IPS-20b (cell line): ENCODE measurements around the gene NUDT14.

ENCODE experiments used
- H3K27ac ChIP-seq: one replicate; pipeline ENCODE4 v1.5.1; 2013; ENCODE audit warnings: low read length
- H3K27me3 ChIP-seq: 2 replicates; pipeline ENCODE4 v1.6.1; 2013; ENCODE audit warnings: mild to moderate bottlenecking, low read length, inconsistent platforms; ENCODE audit not compliant: insufficient read depth
- H3K36me3 ChIP-seq: 2 replicates; pipeline ENCODE4 v1.6.1; 2013; ENCODE audit warnings: low read depth, mild to moderate bottlenecking, inconsistent platforms, low read length, moderate library complexity; ENCODE audit not compliant: insufficient read depth
- H3K4me1 ChIP-seq: 2 replicates; pipeline ENCODE4 v1.6.1; 2013; ENCODE audit warnings: mild to moderate bottlenecking, control low read depth, inconsistent platforms, low read length, moderate library complexity; ENCODE audit not compliant: insufficient read depth
- H3K4me3 ChIP-seq: 2 replicates; pipeline ENCODE4 v1.5.1; 2013; ENCODE audit warnings: mild to moderate bottlenecking, low read length, inconsistent platforms
- H3K9ac ChIP-seq: 2 replicates; pipeline ENCODE4 v1.6.1; 2013; ENCODE audit warnings: low read depth, mild to moderate bottlenecking, inconsistent platforms, low read length, moderate library complexity
- H3K9me3 ChIP-seq: 2 replicates; pipeline ENCODE4 v1.6.1; 2013; ENCODE audit warnings: mild to moderate bottlenecking, low read depth, low read length, inconsistent platforms; ENCODE audit not compliant: insufficient read depth

The NUDT14 gene

DNA sequence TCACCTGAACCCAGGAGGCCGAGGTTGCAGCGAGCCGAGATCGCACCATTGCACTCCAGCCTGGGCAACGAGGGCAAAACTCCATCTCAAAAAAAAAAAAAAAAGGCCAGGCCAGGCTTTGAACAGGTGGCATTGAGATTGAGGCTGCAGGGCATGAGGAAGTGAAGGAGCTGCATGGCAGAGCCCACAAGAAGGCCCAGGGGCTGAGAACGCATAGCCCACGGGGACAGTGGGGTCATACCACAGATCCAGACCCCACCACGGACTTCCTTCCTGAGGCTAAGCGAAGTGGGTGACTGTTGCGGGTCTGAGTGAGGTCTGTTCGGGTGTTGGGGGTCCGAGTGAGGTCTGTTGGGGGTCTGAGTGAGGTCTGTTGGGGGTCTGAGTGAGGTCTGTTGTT lies 20.3 kb downstream of the NUDT14 start:
- Histone ChIP-seq H3K27ac (no peak overlapping the region), H3K4me1 (no peaks in the 10 kb centered on the region)

DNA sequence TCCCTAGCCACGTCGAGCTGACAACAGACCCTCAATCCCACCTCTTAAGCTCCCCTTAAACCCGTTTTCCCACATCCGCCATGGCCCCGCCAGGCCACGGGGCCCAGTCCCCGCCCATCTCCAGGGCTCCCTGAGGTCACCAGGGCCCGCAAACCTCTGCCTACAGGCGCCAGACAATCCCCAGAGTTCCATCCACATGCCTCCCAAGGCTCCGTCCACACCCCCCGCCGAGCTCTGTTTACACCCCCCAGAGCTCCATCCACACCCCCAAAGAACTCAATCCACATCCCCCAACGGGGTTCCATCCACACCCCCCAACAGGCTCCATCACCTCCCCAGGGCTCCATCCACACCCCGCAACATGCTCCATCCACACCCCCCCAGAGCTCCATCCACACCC lies 21.8 kb downstream of the NUDT14 start:
- no peak overlapping the region for H3K9ac ChIP-seq
- no peak overlapping the region for H3K27ac ChIP-seq
- H3K4me1 ChIP-seq: no peaks in the 10 kb centered on the region
- H3K4me3 ChIP-seq: no peak overlapping the region
- H3K27me3 ChIP-seq: no peaks in the 10 kb centered on the region
- no peaks in the 10 kb centered on the region for H3K36me3 ChIP-seq
- no peaks in the 10 kb centered on the region for H3K9me3 ChIP-seq

More for the DNA sequence above, 20.3 kb downstream of the NUDT14 start:
- Histone ChIP-seq H3K9ac (no peak overlapping the region), H3K36me3 (no peaks in the 10 kb centered on the region), H3K9me3 (no peaks in the 10 kb centered on the region), H3K4me3 (no peak overlapping the region), H3K27me3 (0 out of 2 replicates have a peak, but pooled peaks cover 3% of the 10 kb centered on the region)

DNA sequence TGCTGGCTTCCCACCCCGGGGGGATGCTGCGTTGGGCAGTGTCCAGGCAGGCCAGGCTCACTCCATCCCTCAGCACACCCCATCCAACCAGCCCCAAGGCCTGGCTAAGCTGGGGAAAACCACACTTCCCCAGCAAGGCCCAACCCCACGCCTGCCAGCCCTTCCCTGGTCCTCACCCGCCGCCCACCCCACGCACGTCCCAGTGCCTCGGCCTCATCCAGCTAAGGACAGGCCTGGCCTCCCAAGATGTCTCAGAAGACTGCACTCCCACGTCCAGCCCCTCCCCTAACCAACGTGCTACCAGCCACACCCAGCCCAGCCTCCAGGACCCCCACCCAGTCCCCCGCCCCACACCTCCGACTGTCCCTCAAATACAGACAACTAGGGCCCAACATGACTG lies 22.3 kb downstream of the NUDT14 start:
- Histone ChIP-seq H3K4me3 (no peak overlapping the region), H3K36me3 (no peaks in the 10 kb centered on the region), H3K4me1 (no peaks in the 10 kb centered on the region), H3K27ac (no peak overlapping the region), H3K27me3 (no peaks in the 10 kb centered on the region), H3K9ac (no peak overlapping the region), H3K9me3 (no peaks in the 10 kb centered on the region)

DNA sequence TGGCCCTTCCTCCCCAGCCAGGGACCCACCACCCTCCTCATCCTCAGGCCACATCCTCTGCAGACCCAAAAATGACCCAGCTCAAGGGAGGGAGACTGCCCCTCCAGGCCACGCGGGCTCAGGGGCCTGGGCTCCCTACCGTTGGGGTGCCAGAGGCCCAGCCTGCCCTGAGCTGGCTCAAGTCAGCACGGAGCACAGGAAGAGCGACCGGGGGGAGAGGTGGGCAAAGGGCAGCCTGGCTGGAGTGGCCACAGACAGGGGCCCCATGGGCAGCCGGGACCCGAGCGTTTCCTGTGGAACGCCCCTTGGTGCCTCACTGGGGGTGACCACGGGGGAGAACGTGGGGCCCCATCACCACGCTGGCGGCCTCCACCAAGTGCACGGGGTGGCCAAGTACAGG lies 23.2 kb downstream of the NUDT14 start:
- no peaks in the 10 kb centered on the region for H3K9me3 ChIP-seq
- H3K9ac ChIP-seq: no peak overlapping the region
- H3K36me3 ChIP-seq: no peaks in the 10 kb centered on the region
- H3K4me3 ChIP-seq: no peak overlapping the region
- no peaks in the 10 kb centered on the region for H3K4me1 ChIP-seq
- H3K27ac ChIP-seq: no peak overlapping the region
- H3K27me3 ChIP-seq: no peaks in the 10 kb centered on the region

DNA sequence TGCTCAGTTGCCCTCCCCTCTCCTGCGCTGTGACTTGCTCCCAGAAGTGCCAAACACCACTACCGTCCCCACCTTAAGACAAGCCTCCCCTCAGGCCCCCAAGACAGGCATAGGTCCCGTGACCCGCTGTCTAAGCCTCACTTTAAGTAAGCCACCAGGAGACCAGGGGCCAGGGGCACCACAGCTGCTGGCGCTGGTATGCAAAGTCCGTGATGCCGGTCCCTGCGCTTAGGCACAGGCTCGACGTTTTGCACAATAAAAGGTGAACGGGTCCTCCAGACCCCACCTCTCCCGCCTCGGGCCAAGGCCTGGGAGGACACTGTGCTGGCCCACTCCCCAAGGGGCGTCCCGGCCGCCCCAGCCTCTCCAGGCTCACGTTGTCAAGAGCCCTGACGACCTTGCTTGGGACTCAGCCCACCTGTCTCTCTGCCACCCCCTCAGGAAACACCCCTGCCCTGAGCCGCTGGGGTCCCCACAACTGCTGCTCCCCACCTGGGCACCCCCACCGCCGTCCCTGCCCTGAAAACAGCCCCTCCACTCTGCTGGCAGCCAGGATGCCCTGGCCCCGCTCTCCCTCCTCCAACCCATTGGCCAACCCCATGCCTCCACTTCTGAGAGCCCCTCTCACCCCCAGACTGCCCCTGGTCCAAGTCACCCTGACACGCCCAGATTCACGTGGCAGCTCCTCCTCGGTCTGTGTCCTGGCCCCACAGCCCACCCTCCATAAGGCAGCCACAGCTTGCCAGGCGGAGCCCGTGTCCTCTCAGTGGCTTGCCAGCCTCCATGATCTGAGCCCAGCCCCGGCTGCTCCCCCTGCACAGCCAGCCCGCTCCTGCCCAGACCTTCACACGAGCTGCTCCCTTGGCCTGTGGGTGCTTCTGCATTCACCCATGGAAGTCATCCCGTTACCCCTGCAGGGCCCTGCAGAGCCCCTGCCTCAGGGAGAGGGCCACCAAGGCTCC lies 24.4 kb downstream of the NUDT14 start:
- H3K27me3 ChIP-seq: no peaks in the 10 kb centered on the region
- H3K27ac ChIP-seq: no peak overlapping the region
- no peak overlapping the region for H3K9ac ChIP-seq
- H3K4me1 ChIP-seq: no peaks in the 10 kb centered on the region
- H3K36me3 ChIP-seq: no peaks in the 10 kb centered on the region
- H3K9me3 ChIP-seq: no peaks in the 10 kb centered on the region
- H3K4me3 ChIP-seq: no peak overlapping the region

- Histone ChIP-seq H3K4me1 (no peaks in the 10 kb centered on the region), H3K27me3 (no peaks in the 10 kb centered on the region)
These were observed 25.3 kb downstream of the NUDT14 start for GRCh38 chr14:105155681-105156413.

GRCh38 chr14:105155071-105155651 lies 26.0 kb downstream of the NUDT14 start:
- Histone ChIP-seq H3K4me3 (no peak overlapping the region), H3K9me3 (no peaks in the 10 kb centered on the region), H3K4me1 (no peaks in the 10 kb centered on the region), H3K27me3 (no peaks in the 10 kb centered on the region), H3K36me3 (no peaks in the 10 kb centered on the region), H3K27ac (no peak overlapping the region), H3K9ac (no peak overlapping the region)

More at GRCh38 chr14:105155681-105156413, 25.3 kb downstream of the NUDT14 start:
- H3K27ac ChIP-seq: no peak overlapping the region
- H3K9ac ChIP-seq: no peak overlapping the region
- H3K4me3 ChIP-seq: no peak overlapping the region
- no peaks in the 10 kb centered on the region for H3K36me3 ChIP-seq
- H3K9me3 ChIP-seq: no peaks in the 10 kb centered on the region

DNA sequence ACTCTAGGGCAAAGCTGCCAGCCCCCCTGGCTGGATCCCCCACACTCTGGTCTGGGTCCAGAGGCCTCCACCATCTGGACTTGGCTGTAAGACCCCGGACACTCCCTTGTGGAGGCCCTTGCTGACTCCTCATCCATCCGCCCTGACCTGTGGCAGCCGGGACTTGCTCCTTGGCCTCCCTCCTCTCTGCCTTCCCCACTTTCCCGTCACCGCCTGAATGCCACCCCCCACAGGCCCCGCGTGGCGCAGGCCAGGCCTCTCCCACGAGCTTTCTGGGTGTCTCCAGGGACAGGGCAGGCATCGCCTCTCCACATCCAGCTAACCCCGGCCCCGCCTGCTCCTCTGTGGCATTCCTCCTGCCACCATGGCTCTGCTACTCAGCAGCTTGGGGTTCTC lies 26.6 kb downstream of the NUDT14 start:
- no peak overlapping the region for H3K27ac ChIP-seq
- no peak overlapping the region for H3K4me3 ChIP-seq
- no peak overlapping the region for H3K9ac ChIP-seq
- no peaks in the 10 kb centered on the region for H3K36me3 ChIP-seq
- H3K27me3 ChIP-seq: no peaks in the 10 kb centered on the region
- H3K9me3 ChIP-seq: no peaks in the 10 kb centered on the region
- no peaks in the 10 kb centered on the region for H3K4me1 ChIP-seq

DNA sequence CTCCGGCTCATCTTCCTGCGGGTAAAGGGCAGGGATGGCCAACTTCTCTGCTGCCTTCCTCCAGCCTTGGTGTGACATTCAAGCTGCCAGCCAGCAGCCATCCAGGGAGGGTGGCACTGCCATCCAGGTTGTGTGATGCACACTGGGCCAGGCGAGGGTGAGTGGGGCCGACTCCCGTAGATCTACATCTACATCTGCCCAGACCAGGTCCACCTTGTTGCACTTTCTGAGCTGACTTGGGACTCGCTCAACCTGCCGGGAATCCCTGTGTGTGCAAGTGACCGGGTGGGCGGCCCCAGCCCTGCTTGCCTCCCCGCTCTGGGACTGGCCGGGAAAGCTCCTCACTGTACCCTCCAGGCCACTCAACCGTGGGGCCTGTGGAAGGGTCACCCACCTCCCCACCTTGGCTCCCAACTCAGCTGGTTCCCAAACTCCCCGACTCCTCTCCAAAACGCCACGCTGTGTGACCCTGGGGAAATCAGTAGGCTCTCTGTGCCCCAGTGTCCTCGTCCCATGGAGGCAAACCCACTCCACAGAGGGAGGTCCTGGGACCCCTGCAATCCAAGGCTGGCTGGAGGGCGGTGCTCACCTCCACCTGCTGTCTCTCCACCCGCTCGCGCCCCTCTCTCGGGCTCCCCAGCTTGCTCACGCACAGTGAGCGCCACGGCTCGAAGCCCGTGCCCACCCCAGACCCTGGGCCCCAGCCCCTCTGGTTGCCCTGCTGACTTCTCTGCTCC lies 27.2 kb downstream of the NUDT14 start:
- H3K4me1 ChIP-seq: no peaks in the 10 kb centered on the region

DNA sequence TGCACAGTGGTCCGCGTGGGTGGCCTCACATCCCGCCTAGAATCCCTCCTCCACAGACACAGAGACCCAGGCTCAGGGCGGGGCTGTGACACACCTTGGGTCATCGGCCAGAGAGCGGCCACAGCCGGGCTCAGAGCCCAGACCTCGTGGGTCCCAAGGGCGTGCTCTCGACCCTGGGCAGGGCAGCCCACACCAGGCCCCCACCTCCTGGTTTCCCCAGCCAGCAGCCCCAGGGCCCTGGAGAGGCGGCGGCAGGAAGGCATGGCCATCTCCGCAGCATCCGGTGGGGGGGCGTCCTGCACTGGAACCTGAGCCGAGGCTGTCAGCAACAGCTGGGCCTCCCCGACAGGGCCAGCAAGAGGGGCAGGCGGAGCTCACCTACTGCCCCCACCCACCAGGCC lies 27.8 kb downstream of the NUDT14 start:
- Histone ChIP-seq H3K9me3 (no peaks in the 10 kb centered on the region), H3K27me3 (no peaks in the 10 kb centered on the region), H3K27ac (no peak overlapping the region), H3K36me3 (no peaks in the 10 kb centered on the region), H3K9ac (no peak overlapping the region), H3K4me3 (no peak overlapping the region), H3K4me1 (no peaks in the 10 kb centered on the region)

More for the DNA sequence above, 27.2 kb downstream of the NUDT14 start:
- H3K36me3 ChIP-seq: no peaks in the 10 kb centered on the region
- H3K27me3 ChIP-seq: no peaks in the 10 kb centered on the region
- H3K27ac ChIP-seq: no peak overlapping the region
- no peak overlapping the region for H3K9ac ChIP-seq
- H3K4me3 ChIP-seq: no peak overlapping the region
- H3K9me3 ChIP-seq: no peaks in the 10 kb centered on the region

DNA sequence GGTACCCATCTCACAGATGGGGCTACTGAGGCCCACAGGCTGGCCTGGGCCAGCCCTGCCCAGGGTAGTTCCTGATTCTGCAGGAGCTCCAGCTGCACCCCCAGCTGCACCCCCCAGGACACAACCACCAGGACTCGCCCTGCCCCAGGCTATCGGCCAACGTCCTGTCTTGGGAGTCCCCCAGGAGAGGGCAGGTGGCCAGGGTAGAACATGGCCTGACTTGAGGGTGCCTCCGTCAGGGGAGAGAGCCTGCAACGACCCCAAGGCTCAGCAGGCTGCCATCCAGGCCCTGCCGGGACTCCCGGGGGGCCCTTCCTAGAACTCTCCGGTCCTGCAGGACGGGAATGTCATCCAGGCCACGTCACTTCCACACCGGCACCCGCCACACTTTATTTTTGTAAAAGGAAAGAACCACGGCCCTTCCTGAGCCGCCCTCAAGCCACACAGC lies 28.3 kb downstream of the NUDT14 start:
- Histone ChIP-seq H3K4me3 (no peak overlapping the region), H3K9me3 (no peaks in the 10 kb centered on the region), H3K36me3 (no peaks in the 10 kb centered on the region), H3K9ac (no peak overlapping the region), H3K27ac (no peak overlapping the region), H3K27me3 (no peaks in the 10 kb centered on the region), H3K4me1 (no peaks in the 10 kb centered on the region)
